Activated CD8-positive, alpha-beta T cell treated with anti-CD3 and anti-CD28 coated beads for 36 hours (primary cell): Measurements from ENCODE around the gene THOC6. TPM values are rescaled to one million over a fixed set of nuclear protein-coding genes. Genes with fewer than 3 reads are reported as not detected.

ENCODE experiments used
- ATAC-seq: fragments of 200-7000 bp; cut with Tn5 transposase; one replicate; pipeline ENCODE4 v1.10.0; 2021; ENCODE audit warnings: mild to moderate bottlenecking, moderate library complexity
- CTCF ChIA-PET: fragments of 350-600 bp; sonication (Branson Sonifier 250); formaldehyde crosslinking; loops from one replicate; lab custom pipeline; 2021; ENCODE audit warnings: antibody characterized with exemption; lab: Charles Lee
- POLR2A ChIA-PET: fragments of 350-600 bp; sonication (Branson Sonifier 250); formaldehyde crosslinking; loops from one replicate; lab custom pipeline; 2021; ENCODE audit warnings: antibody characterized with exemption; lab: Charles Lee
- DNase-seq: peaks from one replicate; pipeline ENCODE4 v3.0.0-alpha.2; 2020
- H3K27ac Mint-ChIP-seq: one replicate; pipeline ENCODE4 v1.8.0; 2021; ENCODE audit warnings: mild to moderate bottlenecking, mixed read lengths
- H3K27me3 Mint-ChIP-seq: one replicate; pipeline ENCODE4 v1.8.0; 2021; ENCODE audit warnings: mixed read lengths
- H3K36me3 Mint-ChIP-seq: one replicate; pipeline ENCODE4 v1.8.0; 2021; ENCODE audit warnings: low read depth, mixed read lengths
- H3K4me1 Mint-ChIP-seq: one replicate; pipeline ENCODE4 v1.8.0; 2021; ENCODE audit warnings: low read depth, mixed read lengths
- H3K4me3 Mint-ChIP-seq: one replicate; pipeline ENCODE4 v1.8.0; 2021; ENCODE audit warnings: mild to moderate bottlenecking, moderate library complexity, mixed read lengths
- H3K9me3 Mint-ChIP-seq: one replicate; pipeline ENCODE4 v1.8.0; 2021; ENCODE audit warnings: mixed read lengths
- intact Hi-C: fragments of 100-400 bp; cut with micrococcal nuclease; formaldehyde crosslinking; loops from one replicate; pipeline ENCODE4 v1.10.0; 2022
- total RNA-seq, 2 experiments: library from RNA; stranded (reverse); gene quantifications; one replicate each; pipeline ENCODE4 v1.2.3, GENCODE V29; 2021
- TF ChIP-seq, protein P1 (sequence below): fragments of 200-600 bp; IDR thresholded peaks from one replicate; pipeline ENCODE4 v1.8.0; 2022; ENCODE audit warnings: antibody characterized with exemption, mild to moderate bottlenecking

The THOC6 gene
- total RNA-seq, 2 experiments from 2014 or later: 55.4 to 56.6 TPM

DNA sequence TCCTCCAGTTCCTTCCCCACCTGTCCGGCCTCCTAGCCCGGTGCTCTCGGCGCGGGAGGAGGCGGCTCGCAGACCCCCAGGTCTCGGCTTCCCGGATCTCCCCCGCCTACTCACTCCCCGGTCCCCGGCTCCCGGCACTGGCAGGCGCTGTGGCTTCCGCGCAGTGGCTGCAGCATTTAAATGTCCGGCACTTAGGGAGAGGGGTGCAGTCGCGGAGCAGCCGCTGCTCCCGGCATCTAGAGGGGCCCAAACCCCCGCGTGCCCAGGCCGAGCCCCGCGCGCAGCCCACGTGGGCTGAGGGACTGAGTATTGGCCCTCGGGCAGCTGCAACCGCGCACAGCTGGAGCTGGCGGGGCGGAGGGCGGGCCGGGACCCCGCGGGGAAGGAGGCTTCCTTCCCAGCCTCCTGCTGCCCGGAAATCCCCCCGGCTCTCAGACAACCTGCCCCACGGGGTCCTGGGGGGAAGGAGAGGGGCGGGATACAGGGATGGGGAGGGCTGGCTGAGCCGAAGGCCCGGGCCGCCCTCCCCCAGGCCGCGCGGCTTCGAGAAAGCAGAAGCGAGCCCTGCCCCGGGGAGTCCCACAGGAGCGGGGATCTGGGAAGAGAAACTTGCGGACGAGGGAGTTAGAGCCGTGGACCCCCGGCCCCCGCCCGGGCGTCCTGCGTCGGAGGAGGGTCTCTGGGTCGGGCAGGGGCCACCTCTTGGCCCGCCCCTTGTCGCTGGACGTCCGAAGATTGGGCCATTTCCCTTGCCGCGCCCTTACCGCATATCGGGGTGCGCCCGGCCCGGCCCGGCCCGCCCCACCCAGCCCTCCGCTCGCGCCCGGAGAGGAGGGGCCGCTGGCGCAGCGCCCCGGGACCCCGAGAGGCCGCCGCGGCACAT lies 22.2 kb downstream of the THOC6 start, which contains the start of gene MMP25:
MMP25 (plus strand) TSS at position 804 of the 883 bp plus-strand sequence. CDS start 357 bp downstream, outside the sequence.
- ATAC-seq (peak; percentile 41), DNase-seq (no peak)
- Mint-ChIP-seq H3K27me3 (peaks cover 37% of the 10 kb centered on the region), H3K27ac (peak within 1 kb of the TSS; percentile 15), H3K4me1 (peaks cover 15% of the 10 kb centered on the region), H3K4me3 (peak within 1 kb of the TSS; percentile 69), H3K9me3 (no peaks in the 10 kb centered on the region), H3K36me3 (no peaks in the 10 kb centered on the region)
- intact Hi-C loops: no loop called here
- TF ChIP-seq, protein P1, sequence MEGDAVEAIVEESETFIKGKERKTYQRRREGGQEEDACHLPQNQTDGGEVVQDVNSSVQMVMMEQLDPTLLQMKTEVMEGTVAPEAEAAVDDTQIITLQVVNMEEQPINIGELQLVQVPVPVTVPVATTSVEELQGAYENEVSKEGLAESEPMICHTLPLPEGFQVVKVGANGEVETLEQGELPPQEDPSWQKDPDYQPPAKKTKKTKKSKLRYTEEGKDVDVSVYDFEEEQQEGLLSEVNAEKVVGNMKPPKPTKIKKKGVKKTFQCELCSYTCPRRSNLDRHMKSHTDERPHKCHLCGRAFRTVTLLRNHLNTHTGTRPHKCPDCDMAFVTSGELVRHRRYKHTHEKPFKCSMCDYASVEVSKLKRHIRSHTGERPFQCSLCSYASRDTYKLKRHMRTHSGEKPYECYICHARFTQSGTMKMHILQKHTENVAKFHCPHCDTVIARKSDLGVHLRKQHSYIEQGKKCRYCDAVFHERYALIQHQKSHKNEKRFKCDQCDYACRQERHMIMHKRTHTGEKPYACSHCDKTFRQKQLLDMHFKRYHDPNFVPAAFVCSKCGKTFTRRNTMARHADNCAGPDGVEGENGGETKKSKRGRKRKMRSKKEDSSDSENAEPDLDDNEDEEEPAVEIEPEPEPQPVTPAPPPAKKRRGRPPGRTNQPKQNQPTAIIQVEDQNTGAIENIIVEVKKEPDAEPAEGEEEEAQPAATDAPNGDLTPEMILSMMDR: no peak
- POLR2A ChIA-PET: interaction anchor here (1.4 kb wide), 1 partner anchor 14 kb away, joined by 5 read pairs; no protein-coding TSS in a partner anchor
- CTCF ChIA-PET: interaction anchor here (0.7 to 4.5 kb wide), 5 partner anchors 13 to 84 kb away, joined by 3 to 64 read pairs (median 6); no protein-coding TSS in a partner anchor

DNA sequence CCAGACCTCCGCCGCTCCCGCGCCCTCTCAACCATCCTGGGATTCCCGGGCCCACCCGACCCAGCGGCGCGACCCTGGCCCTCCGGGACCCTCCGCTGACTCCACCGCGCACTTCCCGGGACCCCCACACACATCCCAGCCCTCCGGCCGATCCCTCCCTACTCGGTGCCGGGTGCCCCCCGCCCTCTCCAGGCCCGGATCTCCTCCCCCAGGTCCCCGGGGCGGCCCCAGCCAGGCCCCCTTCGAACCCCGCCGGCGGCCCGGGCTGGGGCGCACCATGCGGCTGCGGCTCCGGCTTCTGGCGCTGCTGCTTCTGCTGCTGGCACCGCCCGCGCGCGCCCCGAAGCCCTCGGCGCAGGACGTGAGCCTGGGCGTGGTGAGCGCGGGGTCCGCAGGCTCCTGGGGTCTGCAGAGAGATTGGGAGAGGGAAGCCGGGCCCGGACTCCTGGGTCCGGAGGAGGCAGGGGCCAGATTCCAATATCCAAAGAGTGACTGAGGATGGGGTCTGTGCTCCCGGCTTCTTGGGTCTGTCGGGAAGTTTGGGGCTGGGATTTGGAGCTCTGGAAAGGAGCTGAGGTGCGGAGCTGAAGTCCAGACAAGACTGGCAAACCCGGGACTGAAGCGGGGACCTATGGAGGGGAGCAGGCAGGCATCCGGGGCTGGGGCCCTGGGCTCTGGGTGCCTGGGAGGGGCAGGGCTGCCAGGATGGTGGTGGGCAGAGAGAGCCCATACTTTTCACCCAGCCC lies 23.0 kb downstream of the THOC6 start:
- intact Hi-C loops: no loop called here
- CTCF ChIA-PET: interaction anchor here (1.9 to 6.0 kb wide), 2 partner anchors 16 to 83 kb away, joined by 16 to 99 read pairs; no protein-coding TSS in a partner anchor
- peak; percentile 32 for DNase-seq
- Mint-ChIP-seq H3K27ac (no peak overlapping the region), H3K4me1 (peaks cover 19% of the 10 kb centered on the region), H3K27me3 (peaks cover 34% of the 10 kb centered on the region), H3K36me3 (no peaks in the 10 kb centered on the region), H3K9me3 (no peaks in the 10 kb centered on the region), H3K4me3 (peak overlapping the region; percentile 38)
- TF ChIP-seq, protein P1: no peak
- POLR2A ChIA-PET: interaction anchor here (0.8 to 2.2 kb wide), 5 partner anchors 10 to 19 kb away, joined by 3 to 7 read pairs (median 6); no protein-coding TSS in a partner anchor
- peak; percentile 38 for ATAC-seq

DNA sequence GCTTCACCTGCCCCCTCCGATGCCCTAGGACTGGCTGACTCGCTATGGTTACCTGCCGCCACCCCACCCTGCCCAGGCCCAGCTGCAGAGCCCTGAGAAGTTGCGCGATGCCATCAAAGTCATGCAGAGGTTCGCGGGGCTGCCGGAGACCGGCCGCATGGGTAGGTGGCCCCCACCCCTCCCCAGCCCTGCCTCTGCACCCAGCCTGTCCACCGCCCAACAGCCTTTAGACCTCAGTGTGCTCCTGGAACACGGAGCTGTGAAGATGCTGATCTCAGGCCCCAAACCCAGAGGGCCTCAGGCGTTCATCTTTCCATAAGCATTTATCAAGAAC lies 23.5 kb downstream of the THOC6 start:
- POLR2A ChIA-PET: interaction anchor here (0.5 to 2.2 kb wide), 9 partner anchors 8 to 41 kb away, joined by 3 to 7 read pairs (median 5); partner anchors contain the start of gene TNFRSF12A
- Mint-ChIP-seq H3K27me3 (peaks cover 30% of the 10 kb centered on the region), H3K36me3 (peaks cover 2% of the 10 kb centered on the region), H3K9me3 (no peaks in the 10 kb centered on the region), H3K4me1 (peaks cover 21% of the 10 kb centered on the region), H3K4me3 (no peak overlapping the region), H3K27ac (no peak overlapping the region)
- intact Hi-C loops: no loop called here
- DNase-seq (no peak), ATAC-seq (no peak)
- CTCF ChIA-PET: interaction anchor here (1.2 to 6.0 kb wide), 4 partner anchors 12 to 82 kb away, joined by 4 to 99 read pairs (median 26); no protein-coding TSS in a partner anchor
- TF ChIP-seq, protein P1: no peak

DNA sequence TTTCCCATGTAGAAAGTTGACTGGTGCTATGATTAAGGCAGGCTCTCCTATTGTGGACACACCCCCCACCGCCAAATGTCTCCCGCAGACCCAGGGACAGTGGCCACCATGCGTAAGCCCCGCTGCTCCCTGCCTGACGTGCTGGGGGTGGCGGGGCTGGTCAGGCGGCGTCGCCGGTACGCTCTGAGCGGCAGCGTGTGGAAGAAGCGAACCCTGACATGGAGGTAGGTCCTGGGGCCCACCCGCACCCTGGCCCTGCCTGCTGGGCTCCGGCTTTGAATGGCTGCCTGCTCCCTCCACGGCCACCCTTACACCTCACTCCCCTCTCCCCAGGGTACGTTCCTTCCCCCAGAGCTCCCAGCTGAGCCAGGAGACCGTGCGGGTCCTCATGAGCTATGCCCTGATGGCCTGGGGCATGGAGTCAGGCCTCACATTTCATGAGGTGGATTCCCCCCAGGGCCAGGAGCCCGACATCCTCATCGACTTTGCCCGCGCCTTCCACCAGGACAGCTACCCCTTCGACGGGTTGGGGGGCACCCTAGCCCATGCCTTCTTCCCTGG lies 26.2 kb downstream of the THOC6 start:
- ChIA-PET POLR2A (interaction anchor here (1.3 to 2.8 kb wide), 3 partner anchors 9 to 49 kb away, joined by 4 to 9 read pairs (median 9); no protein-coding TSS in a partner anchor), CTCF (interaction anchor here (1.6 to 6.0 kb wide), 3 partner anchors 9 to 80 kb away, joined by 4 to 99 read pairs (median 36); no protein-coding TSS in a partner anchor)
- DNase-seq: no peak
- peaks cover 14% of the 10 kb centered on the region for H3K36me3 Mint-ChIP-seq
- no peak overlapping the region for H3K27ac Mint-ChIP-seq
- H3K4me1 Mint-ChIP-seq: peaks cover 30% of the 10 kb centered on the region
- no peak for ATAC-seq
- intact Hi-C loops: no loop called here
- TF ChIP-seq, protein P1: no peak
- H3K27me3 Mint-ChIP-seq: peaks cover 15% of the 10 kb centered on the region
- H3K9me3 Mint-ChIP-seq: no peaks in the 10 kb centered on the region
- H3K4me3 Mint-ChIP-seq: no peak overlapping the region
